HFFc6 (cell line): Measurements from ENCODE around the gene LEPR. TPM values are rescaled to one million over a fixed set of nuclear protein-coding genes. Genes with fewer than 3 reads are reported as not detected.
A peak's percentile ranks its signal among the peaks of the same experiment; 100 is the strongest.
"Not testable (repeated sequence)": the region's sequence is repeated elsewhere in the genome, so short reads cannot be mapped to it uniquely, and the experiment has no call there.

Experiments
- DNase-seq: peaks from one replicate; pipeline ENCODE4 v3.0.0-alpha.2; 2018
- H3K27ac Mint-ChIP-seq: 2 replicates; pipeline ENCODE4 v1.8.0; 2020; ENCODE audit warnings: mild to moderate bottlenecking, mixed read lengths
- H3K27me3 Mint-ChIP-seq: 2 replicates; pipeline ENCODE4 v1.8.0; 2021; ENCODE audit warnings: mild to moderate bottlenecking, moderate library complexity, mixed read lengths; ENCODE audit not compliant: insufficient read depth
- H3K36me3 Mint-ChIP-seq: 2 replicates; pipeline ENCODE4 v1.8.0; 2021; ENCODE audit warnings: low read depth, mixed read lengths
- H3K4me1 Mint-ChIP-seq: 2 replicates; pipeline ENCODE4 v1.8.0; 2020; ENCODE audit warnings: low read depth, mixed read lengths
- H3K4me3 Mint-ChIP-seq: 2 replicates; pipeline ENCODE4 v1.8.0; 2020; ENCODE audit warnings: mild to moderate bottlenecking, moderate library complexity, mixed read lengths
- H3K9me3 Mint-ChIP-seq: 2 replicates; pipeline ENCODE4 v1.8.0; 2020; ENCODE audit warnings: mild to moderate bottlenecking, mixed read lengths
- total RNA-seq, 6 experiments: library from RNA; stranded (reverse); fragmentation: NEBNext Ultra II Directional; extraction: Animal tissue kit (Norgen Biotek cat#: 25700); gene quantifications; 2 replicates in 1 of 6; 3 replicates in 5 of 6; pipeline ENCODE4 v1.2.3, GENCODE V29; 2021
- TF ChIP-seq, protein P1 (sequence below): fragments of 200-600 bp; sonication (generic); IDR thresholded peaks from 2 replicates; pipeline ENCODE4 v1.5.0; 2021; ENCODE audit warnings: antibody characterized with exemption, mild to moderate bottlenecking

The LEPR gene
- total RNA-seq, 6 experiments from 2014 or later, result 13.5 to 24.8 (median 15.4) TPM

- Mint-ChIP-seq H3K4me3 (no peak overlapping the region), H3K27ac (no peak overlapping the region), H3K9me3 (no peaks in the 10 kb centered on the region)
These were observed 22.0 kb downstream of the LEPR start for GRCh38 chr1:65442442-65442841.

GRCh38 chr1:65443647-65444046 lies 23.2 kb downstream of the LEPR start:
- Mint-ChIP-seq H3K27ac (no peak overlapping the region), H3K4me1 (peaks cover 20% of the 10 kb centered on the region), H3K27me3 (peaks cover 1% of the 10 kb centered on the region; the same call in 1 of the 2 replicates), H3K9me3 (no peaks in the 10 kb centered on the region), H3K36me3 (no peaks in the 10 kb centered on the region), H3K4me3 (no peak overlapping the region)
- no peak for DNase-seq
- TF ChIP-seq, protein P1, sequence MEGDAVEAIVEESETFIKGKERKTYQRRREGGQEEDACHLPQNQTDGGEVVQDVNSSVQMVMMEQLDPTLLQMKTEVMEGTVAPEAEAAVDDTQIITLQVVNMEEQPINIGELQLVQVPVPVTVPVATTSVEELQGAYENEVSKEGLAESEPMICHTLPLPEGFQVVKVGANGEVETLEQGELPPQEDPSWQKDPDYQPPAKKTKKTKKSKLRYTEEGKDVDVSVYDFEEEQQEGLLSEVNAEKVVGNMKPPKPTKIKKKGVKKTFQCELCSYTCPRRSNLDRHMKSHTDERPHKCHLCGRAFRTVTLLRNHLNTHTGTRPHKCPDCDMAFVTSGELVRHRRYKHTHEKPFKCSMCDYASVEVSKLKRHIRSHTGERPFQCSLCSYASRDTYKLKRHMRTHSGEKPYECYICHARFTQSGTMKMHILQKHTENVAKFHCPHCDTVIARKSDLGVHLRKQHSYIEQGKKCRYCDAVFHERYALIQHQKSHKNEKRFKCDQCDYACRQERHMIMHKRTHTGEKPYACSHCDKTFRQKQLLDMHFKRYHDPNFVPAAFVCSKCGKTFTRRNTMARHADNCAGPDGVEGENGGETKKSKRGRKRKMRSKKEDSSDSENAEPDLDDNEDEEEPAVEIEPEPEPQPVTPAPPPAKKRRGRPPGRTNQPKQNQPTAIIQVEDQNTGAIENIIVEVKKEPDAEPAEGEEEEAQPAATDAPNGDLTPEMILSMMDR, result no peak

More at GRCh38 chr1:65442442-65442841, 22.0 kb downstream of the LEPR start:
- H3K4me1 Mint-ChIP-seq, result peaks cover 20% of the 10 kb centered on the region
- no peaks in the 10 kb centered on the region for H3K36me3 Mint-ChIP-seq
- peaks cover 1% of the 10 kb centered on the region; the same call in 1 of the 2 replicates for H3K27me3 Mint-ChIP-seq
- no peak for DNase-seq
- TF ChIP-seq, protein P1, result no peak

DNA sequence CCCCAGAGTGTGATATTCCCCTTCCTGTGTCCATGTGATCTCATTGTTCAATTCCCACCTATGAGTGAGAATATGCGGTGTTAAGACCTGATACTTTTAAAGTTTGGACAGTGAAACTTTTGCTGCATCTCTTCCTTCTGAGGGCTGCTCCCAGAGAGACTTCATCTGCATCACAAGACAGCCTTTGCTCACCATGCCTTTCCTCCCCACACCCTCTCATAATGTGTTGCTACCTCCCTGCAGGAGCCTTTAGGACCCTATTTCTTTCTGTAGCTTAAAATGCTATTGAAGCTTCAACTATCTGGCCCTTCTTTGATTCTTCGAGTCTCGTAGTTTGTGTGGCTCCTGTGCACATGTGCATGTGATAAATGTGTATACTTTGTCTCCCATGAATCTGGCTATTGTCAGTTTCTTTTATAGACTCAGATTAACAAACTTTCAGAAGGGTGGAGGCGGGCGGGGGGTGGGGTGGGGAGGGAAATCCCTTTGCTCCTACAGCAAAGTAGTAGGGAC lies 23.7 kb downstream of the LEPR start:
- peaks cover 20% of the 10 kb centered on the region for H3K4me1 Mint-ChIP-seq
- no peaks in the 10 kb centered on the region for H3K9me3 Mint-ChIP-seq
- TF ChIP-seq, protein P1, result no peak
- no peak overlapping the region for H3K4me3 Mint-ChIP-seq
- no peak overlapping the region for H3K27ac Mint-ChIP-seq
- H3K36me3 Mint-ChIP-seq, result no peaks in the 10 kb centered on the region
- no peak for DNase-seq
- H3K27me3 Mint-ChIP-seq, result peaks cover 1% of the 10 kb centered on the region; the same call in 1 of the 2 replicates

- no peak for DNase-seq
These were observed 25.4 kb downstream of the LEPR start for GRCh38 chr1:65445837-65446236.

DNA sequence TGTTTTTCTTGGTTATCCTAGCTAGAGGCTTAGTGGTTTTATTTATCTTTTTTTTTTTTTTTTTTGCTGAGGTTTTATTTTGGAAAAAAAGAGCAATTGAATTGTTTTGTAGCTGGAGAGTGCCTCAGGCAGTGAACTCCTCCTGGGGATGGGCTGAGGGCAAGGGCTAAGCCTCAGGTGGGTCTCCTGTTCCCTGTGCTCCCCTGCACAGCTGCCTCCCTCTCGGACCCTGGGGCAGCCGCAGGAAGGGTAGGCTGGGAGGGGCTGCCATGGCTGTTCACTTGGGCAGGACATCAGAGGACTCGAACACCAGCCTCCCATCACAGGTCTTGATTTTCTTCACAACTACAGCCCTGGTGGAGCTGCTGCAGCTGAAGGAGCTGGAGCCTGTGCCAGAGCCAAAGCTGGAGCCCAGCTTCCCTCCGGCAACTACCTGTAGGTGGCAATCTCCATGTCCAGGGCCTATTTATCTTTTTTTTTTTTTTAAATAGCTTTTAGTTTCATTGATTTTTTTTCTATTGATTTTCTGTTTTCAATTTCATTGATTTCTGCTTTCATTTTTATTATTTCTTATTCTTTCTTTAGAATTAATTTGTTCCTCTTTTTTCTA lies 28.9 kb downstream of the LEPR start:
- TF ChIP-seq, protein P1, result peak; percentile 54
- DNase-seq, result no peak
- no peak overlapping the region for H3K27ac Mint-ChIP-seq
- H3K27me3 Mint-ChIP-seq, result no peaks in the 10 kb centered on the region
- H3K36me3 Mint-ChIP-seq, result no peaks in the 10 kb centered on the region
- no peaks in the 10 kb centered on the region for H3K4me1 Mint-ChIP-seq
- no peaks in the 10 kb centered on the region for H3K9me3 Mint-ChIP-seq
- no peak overlapping the region for H3K4me3 Mint-ChIP-seq

More at GRCh38 chr1:65445837-65446236, 25.4 kb downstream of the LEPR start:
- Mint-ChIP-seq H3K9me3 (no peaks in the 10 kb centered on the region), H3K4me3 (no peak overlapping the region), H3K27me3 (no peaks in the 10 kb centered on the region), H3K36me3 (no peaks in the 10 kb centered on the region), H3K4me1 (peaks cover 10% of the 10 kb centered on the region), H3K27ac (no peak overlapping the region)
- TF ChIP-seq, protein P1, result no peak

DNA sequence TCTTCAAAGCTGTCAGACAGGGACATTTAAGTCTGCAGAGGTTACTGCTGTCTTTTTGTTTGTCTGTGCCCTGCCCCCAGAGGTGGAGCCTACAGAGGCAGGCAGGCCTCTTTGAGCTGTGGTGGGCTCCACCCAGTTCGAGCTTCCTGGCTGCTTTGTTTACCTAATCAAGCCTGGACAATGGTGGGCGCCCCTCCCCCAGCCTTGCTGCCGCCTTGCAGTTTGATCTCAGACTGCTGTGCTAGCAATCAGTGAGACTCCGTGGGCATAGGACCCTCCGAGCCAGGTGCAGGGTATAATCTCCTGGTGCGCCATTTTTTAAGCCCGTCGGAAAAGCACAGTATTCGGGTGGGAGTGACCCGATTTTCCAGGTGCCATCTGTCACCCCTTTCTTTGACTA lies 35.2 kb downstream of the LEPR start:
- not testable (repeated sequence) for H3K9me3 Mint-ChIP-seq

More for the DNA sequence above, 35.2 kb downstream of the LEPR start:
- not testable (repeated sequence) for H3K27me3 Mint-ChIP-seq, H3K4me3 Mint-ChIP-seq, H3K27ac Mint-ChIP-seq, DNase-seq
- Mint-ChIP-seq H3K4me1 (peaks cover 14% of the 10 kb centered on the region), H3K36me3 (peaks cover 10% of the 10 kb centered on the region)
